Measurements from ENCODE around the gene FRMPD2. TPM values are rescaled to one million over a fixed set of nuclear protein-coding genes. Genes with fewer than 3 reads are reported as not detected.
A peak's percentile ranks its signal among the peaks of the same experiment; 100 is the strongest.

FRMPD2 gene
- total RNA-seq, 1 experiment from 2014 or later, result not detected

- no TSS peak for BruUV-seq (replicated peaks)
- intact Hi-C loops (cut with micrococcal nuclease; ENCODE audit: unreplicated experiment), result no loop called here
Observed at GRCh38 chr10:48255722-48256121, 18.8 kb downstream of the FRMPD2 start.

GRCh38 chr10:48254750-48255512 lies 19.6 kb downstream of the FRMPD2 start:
- Histone ChIP-seq H3K9me3 (ENCODE audit: low read depth, low read length, poor library complexity, severe bottlenecking) (no peaks in the 10 kb centered on the region), H3K4me3 (ENCODE audit: low read depth, low read length, poor library complexity, severe bottlenecking) (no peak overlapping the region), H3K27me3 (replicated peaks; ENCODE audit: insufficient read depth, low read depth, low read length, poor library complexity) (no peaks in the 10 kb centered on the region), H3K36me3 (ENCODE audit: insufficient read depth, low read length, poor library complexity, severe bottlenecking) (no peaks in the 10 kb centered on the region), H3K4me1 (ENCODE audit: insufficient read depth, low read length, poor library complexity, severe bottlenecking) (peaks cover 19% of the 10 kb centered on the region), H3K27ac (ENCODE audit: low read depth, low read length, poor library complexity, severe bottlenecking) (no peak overlapping the region)
- BruUV-seq (replicated peaks), result no TSS peak
- ChIA-PET CTCF (no interaction called here), POLR2A (ENCODE audit: low non-redundant PET) (no interaction called here)
- no peak for TF ChIP-seq CTCF (conservative IDR thresholded peaks at IDR 0.05; ENCODE audit: low read depth, low read length)
- intact Hi-C loops (cut with micrococcal nuclease; ENCODE audit: unreplicated experiment), result no loop called here
- peak; percentile 76 for DNase-seq (ENCODE audit: low spot score)

More at GRCh38 chr10:48255722-48256121, 18.8 kb downstream of the FRMPD2 start:
- H3K4me3 ChIP-seq (ENCODE audit: low read depth, low read length, poor library complexity, severe bottlenecking), result no peak overlapping the region
- no peak overlapping the region for H3K27ac ChIP-seq (ENCODE audit: low read depth, low read length, poor library complexity, severe bottlenecking)
- no peaks in the 10 kb centered on the region for H3K9me3 ChIP-seq (ENCODE audit: low read depth, low read length, poor library complexity, severe bottlenecking)
- POLR2A ChIA-PET (ENCODE audit: low non-redundant PET), result no interaction called here
- peaks cover 19% of the 10 kb centered on the region for H3K4me1 ChIP-seq (ENCODE audit: insufficient read depth, low read length, poor library complexity, severe bottlenecking)
- DNase-seq (ENCODE audit: low spot score), result no peak
- CTCF ChIA-PET, result no interaction called here
- no peaks in the 10 kb centered on the region for H3K36me3 ChIP-seq (ENCODE audit: insufficient read depth, low read length, poor library complexity, severe bottlenecking)
- H3K27me3 ChIP-seq (replicated peaks; ENCODE audit: insufficient read depth, low read depth, low read length, poor library complexity), result no peaks in the 10 kb centered on the region
- TF ChIP-seq EZH2 (IDR thresholded peaks at IDR 0.05; ENCODE audit: borderline replicate concordance, low read depth, low read length, poor library complexity, severe bottlenecking), result no peak
- no peak for TF ChIP-seq CTCF (conservative IDR thresholded peaks at IDR 0.05; ENCODE audit: low read depth, low read length)

- H3K9me3 ChIP-seq (ENCODE audit: low read depth, low read length, poor library complexity, severe bottlenecking), result no peaks in the 10 kb centered on the region
- peak overlapping the region; percentile 45 for H3K27ac ChIP-seq (ENCODE audit: low read depth, low read length, poor library complexity, severe bottlenecking)
- intact Hi-C loops (cut with micrococcal nuclease; ENCODE audit: unreplicated experiment), result no loop called here
- no peaks in the 10 kb centered on the region for H3K27me3 ChIP-seq (replicated peaks; ENCODE audit: insufficient read depth, low read depth, low read length, poor library complexity)
- DNase-seq (ENCODE audit: low spot score), result peak; percentile 72
- ChIA-PET CTCF (no interaction called here), POLR2A (ENCODE audit: low non-redundant PET) (interaction anchor here (0.7 kb wide), 1 partner anchor 1777 kb away, joined by 3 read pairs; no protein-coding TSS in a partner anchor)
- no peaks in the 10 kb centered on the region for H3K36me3 ChIP-seq (ENCODE audit: insufficient read depth, low read length, poor library complexity, severe bottlenecking)
- H3K4me1 ChIP-seq (ENCODE audit: insufficient read depth, low read length, poor library complexity, severe bottlenecking), result peaks cover 19% of the 10 kb centered on the region
- TF ChIP-seq EZH2 (IDR thresholded peaks at IDR 0.05; ENCODE audit: borderline replicate concordance, low read depth, low read length, poor library complexity, severe bottlenecking), result no peak
- TF ChIP-seq CTCF (conservative IDR thresholded peaks at IDR 0.05; ENCODE audit: low read depth, low read length), result no peak
- H3K4me3 ChIP-seq (ENCODE audit: low read depth, low read length, poor library complexity, severe bottlenecking), result no peak overlapping the region
- BruUV-seq (replicated peaks), result no TSS peak
Observed at GRCh38 chr10:48253970-48254657, 20.4 kb downstream of the FRMPD2 start.
